CD4-positive, alpha-beta T cell treated with Interleukin-21 for 1 hour (primary cell): Measurements from ENCODE around the gene LSG1.

Experiments
- DNase-seq: peaks from one replicate; pipeline ENCODE4 v3.0.0-alpha.2; 2020

LSG1 gene

GRCh38 chr3:194671900-194672808 lies at the start of gene LSG1:
TSS of gene LSG1 (minus strand) at chr3:194672191. CDS start at chr3:194672162, 29 bp downstream.
- peak; percentile 93 for DNase-seq

GRCh38 chr3:194720048-194720447 lies 48.1 kb upstream of the LSG1 start:
- DNase-seq = no peak

- no peak for DNase-seq
Observed at GRCh38 chr3:194718079-194718478, 46.1 kb upstream of the LSG1 start.

- DNase-seq = peak; percentile 8
Observed at GRCh38 chr3:194715022-194715800, 43.2 kb upstream of the LSG1 start.

GRCh38 chr3:194714564-194714963 lies 42.6 kb upstream of the LSG1 start:
- no peak for DNase-seq

- DNase-seq = no peak
Observed at GRCh38 chr3:194714137-194714455, 42.1 kb upstream of the LSG1 start.

GRCh38 chr3:194713299-194714136 lies 41.5 kb upstream of the LSG1 start:
- DNase-seq = no peak

DNA sequence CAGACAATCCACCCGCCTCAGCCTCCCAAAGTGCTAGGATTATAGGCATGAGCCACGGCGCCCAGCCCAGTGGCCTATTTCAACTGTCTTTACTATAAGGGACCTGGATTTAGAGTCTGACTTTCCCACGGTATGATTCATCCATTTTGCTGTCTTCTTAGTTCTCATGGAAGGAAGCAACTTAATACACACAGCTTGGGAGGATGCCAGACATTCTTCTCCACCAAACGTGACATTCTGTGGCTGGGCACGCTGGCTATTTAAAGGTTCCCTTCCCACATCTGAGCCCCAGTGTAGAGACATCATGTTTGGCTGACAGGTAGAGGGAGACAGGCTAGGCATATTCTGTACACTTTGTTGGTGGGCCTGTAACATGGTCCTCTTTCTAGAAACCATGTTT lies 39.9 kb upstream of the LSG1 start:
- no peak for DNase-seq

DNA sequence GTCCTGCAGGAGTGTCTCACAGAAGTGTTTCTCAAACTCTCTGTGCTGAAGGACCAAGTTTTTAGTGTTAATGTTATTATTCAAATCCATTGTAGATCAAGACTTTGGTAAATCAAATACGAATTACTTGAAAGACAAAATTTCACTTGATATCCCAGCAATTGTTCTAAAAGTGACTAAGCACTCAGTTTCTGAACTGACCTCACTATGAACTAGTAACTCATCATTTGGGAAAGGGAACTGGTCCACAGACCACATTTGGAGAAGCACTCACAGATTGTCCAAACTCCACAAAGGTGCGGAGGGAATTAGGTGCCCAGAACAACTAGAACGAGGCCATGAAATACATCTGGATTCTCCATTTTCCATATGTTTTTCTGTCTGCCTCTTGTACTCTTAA lies 39.3 kb upstream of the LSG1 start:
- DNase-seq = no peak

GRCh38 chr3:194707147-194707540 lies 35.2 kb upstream of the LSG1 start:
- no peak for DNase-seq

DNA sequence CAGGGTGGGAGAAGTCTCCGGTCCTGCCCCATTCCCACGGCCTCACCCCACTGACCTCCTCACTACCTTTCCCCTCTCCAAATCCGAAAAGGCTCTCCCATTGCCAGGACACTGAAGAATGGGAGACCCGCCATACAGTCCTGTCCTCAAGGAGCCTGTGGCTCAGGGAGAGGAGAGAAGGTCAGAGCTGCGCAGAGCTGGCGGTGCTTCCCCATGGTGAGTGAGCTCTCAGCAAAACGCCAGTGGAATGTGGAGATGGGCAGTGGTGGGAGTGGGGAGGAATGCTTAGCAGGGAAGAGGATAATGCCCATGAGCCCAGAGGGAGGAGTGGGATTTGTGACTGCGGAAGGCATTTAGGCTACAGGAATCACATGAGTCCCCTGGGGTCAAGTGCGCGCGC lies 33.8 kb upstream of the LSG1 start:
- DNase-seq = no peak

- DNase-seq = no peak
Observed at GRCh38 chr3:194705227-194705626, 33.2 kb upstream of the LSG1 start.

DNA sequence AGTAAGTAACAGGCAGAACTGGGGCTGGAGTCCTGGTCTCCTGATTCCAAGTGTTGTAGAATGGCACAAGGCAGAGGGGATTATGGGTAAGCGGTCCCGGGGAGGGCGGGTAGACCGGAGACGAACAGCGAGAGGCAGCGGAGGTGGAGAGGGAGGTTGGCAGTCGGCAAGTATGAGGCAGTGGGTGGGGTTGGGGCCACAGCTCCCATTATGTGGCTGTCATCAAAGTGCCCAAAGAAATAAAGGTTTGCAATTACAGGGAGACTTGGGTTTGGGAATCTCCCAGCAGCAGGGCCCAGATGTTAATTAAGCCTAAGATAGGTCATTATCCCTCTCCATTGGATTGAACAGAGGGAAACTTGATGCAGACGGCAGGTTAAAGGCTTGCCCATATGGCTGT lies 30.6 kb upstream of the LSG1 start:
- DNase-seq = no peak

DNA sequence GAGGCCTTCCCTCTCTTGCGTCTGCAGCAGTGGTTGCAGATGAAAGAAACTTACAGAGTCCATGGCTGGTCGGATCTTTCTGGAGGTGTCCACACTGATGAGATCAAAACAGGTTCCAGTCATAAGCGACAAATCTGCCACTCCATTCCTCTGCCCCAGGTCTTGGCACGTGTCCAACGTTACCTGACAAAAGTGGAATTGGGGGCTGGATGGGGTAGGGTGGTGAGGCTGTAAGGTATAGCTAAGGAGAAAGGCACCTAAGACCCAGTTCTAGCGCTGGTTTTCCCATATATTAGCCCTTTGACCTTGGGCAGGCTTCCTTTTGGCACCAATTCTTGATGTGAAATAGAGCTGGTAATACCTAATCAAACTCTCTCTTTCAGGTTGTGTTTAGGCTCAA lies 24.7 kb upstream of the LSG1 start:
- DNase-seq = no peak

DNA sequence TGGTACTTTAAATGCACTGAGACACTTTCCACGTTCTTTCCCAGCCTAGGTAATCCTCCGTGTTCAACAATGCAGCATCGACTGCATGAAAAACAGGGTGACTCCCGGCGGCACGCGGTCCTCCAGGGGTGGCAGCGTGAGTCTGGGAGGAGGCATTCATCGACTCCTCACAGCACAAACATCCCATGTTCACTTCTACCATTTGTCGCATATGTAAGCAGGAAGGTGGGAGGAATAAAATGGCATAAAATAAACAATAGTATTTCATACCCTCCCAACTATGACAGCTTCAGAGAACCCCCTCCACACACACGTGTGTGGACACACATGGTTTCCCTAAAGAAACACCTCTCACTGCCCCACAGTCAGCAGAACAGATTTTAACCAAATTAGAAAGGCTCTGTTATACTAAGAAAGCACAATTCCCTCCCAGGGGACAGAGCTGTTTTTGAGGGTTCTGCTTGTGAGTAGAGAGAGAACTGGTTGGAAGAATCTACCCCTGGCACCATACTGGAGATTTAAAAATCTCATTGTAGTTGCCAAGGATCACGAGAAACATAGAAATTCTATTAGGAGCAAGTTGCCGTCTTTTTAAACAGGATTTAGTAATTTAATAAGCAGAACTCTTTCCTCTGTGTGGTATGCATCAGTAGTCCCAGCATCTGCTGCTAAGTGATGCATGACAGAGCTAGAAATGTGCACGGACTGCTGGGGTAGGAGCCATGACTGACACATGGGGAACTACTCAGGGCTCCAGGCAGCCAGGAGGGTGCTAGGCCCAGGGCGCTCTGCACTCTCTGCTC lies 19.7 kb upstream of the LSG1 start:
- DNase-seq = no peak

GRCh38 chr3:194690501-194691372 lies 18.7 kb upstream of the LSG1 start:
- DNase-seq = no peak

DNA sequence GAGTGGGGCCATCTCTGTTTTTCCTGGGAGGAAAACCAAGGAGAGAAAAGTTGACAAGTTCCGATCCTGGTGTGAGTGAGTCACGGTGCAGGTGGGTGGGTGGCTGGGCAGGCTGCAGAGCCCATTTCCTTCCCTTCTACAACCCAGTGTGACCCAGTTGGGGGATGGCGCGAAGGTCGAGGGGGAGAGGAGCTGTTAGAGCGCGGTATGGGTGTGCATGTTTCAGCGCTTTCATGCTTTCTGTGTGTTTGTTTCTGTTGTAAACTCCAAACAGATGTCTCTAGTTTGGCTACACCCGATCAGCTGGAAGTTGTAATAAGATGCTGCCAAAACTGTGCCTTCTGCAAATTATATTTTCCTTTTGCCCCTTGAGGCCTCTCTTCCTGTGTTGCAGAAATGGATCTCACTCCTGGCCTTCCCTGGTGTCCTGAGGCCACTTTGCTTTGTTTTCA lies 17.5 kb upstream of the LSG1 start:
- DNase-seq = no peak

GRCh38 chr3:194688946-194689345 lies 17.0 kb upstream of the LSG1 start:
- no peak for DNase-seq

DNA sequence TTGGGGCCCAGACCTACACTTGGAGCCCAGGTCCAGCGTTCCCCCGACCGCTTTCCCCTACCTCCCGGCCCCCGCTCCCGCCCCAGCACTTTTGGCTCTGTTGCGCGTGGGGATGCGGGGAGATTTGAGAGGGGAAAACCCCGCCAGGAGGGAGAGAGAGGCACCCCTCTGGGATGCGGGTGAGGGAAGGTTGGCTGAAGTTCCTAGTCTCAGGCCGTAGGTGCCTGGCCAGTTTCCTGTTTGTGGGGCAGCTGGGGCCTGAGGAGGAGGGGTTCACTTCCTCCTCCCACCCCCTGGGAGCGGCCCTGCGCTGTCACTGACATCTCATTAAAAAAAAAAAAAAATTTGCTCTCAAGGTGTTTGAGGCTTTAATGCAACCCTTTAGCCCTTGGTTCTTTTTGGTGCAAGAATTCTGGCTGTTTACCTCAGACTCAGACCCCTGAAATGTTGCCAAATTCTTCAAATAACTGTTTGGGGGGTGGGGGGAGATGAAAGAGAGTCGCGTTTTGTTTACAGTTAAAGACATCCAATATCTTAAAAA lies 16.3 kb upstream of the LSG1 start:
- DNase-seq = peak; percentile 30

DNA sequence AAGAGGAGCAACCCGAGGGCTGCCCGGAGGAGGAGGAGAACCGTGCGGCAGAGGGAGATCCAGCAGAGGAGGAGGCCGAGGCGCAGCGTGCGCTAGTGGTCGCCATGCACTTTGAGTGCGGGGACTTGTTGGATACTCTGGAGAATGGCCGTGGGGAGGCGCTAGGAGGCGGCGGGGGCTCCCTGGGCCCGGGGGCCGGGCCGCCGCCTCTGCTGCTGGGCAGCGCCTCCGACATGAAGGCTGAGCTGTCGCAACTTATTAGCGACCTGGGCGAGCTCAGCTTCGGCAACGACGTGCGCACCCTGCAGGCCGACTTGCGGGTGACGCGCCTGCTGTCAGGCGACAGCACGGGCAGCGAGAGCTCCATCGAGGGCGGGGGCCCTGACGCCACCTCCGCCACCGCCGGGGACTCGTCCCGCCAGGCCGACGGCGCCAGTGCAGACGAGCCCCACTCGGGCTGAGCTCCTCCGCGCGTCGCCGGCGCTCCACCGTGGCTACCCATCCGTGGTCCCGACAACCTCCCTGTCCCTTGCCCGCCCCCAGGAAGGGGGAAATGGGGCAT lies 15.7 kb upstream of the LSG1 start:
- DNase-seq = peak; percentile 76
